Prostate gland (tissue), 2 donors: ENCODE results near the gene PTPN7.
A peak's percentile ranks its signal among the peaks of the same experiment; 100 is the strongest.

Experiments
- POLR2AphosphoS5 ChIP-seq: sonication (generic); formaldehyde crosslinking; IDR thresholded peaks from one replicate; pipeline ENCODE4 v1.6.1; 2017; ENCODE audit warnings: antibody characterized with exemption
- TF ChIP-seq, protein P1 (sequence below), 4 experiments: fragments of 200-600 bp in 2 of 4; fragments of 450-650 bp in 2 of 4; sonication (generic) in 2 of 4; IDR thresholded peaks; 1 replicate in 3 of 4; 2 replicates in 1 of 4; pipeline ENCODE4 v1.5.1; 2016 to 2019; ENCODE audit warnings: antibody characterized with exemption in 4 of 4, mild to moderate bottlenecking in 2 of 4, moderate library complexity in 2 of 4

DNA sequence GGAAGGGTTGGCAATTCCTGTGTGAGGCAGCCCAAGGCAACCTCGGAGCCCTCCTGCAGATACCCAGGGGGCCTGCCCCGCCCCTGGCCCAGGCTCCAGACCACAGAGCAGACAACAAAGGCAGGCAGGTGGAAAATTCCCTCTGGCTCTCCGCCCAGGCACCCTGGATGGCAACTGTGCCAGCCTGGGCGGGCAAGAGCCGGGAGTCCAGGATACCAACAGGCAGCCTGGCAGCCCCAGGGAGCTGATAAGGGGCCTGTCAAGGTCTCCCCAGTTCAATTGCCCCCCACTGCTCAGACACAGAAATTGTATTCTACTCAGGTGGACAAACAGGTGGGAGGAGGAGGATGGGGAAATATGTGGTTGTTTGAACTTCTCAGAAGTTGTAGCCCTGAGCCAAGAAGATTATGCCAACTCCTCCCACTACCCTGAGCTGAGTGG, 53.1 kb downstream of the PTPN7 start:
- TF ChIP-seq, protein P1, sequence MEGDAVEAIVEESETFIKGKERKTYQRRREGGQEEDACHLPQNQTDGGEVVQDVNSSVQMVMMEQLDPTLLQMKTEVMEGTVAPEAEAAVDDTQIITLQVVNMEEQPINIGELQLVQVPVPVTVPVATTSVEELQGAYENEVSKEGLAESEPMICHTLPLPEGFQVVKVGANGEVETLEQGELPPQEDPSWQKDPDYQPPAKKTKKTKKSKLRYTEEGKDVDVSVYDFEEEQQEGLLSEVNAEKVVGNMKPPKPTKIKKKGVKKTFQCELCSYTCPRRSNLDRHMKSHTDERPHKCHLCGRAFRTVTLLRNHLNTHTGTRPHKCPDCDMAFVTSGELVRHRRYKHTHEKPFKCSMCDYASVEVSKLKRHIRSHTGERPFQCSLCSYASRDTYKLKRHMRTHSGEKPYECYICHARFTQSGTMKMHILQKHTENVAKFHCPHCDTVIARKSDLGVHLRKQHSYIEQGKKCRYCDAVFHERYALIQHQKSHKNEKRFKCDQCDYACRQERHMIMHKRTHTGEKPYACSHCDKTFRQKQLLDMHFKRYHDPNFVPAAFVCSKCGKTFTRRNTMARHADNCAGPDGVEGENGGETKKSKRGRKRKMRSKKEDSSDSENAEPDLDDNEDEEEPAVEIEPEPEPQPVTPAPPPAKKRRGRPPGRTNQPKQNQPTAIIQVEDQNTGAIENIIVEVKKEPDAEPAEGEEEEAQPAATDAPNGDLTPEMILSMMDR (IDR thresholded peaks at IDR 0.05): no peak
- TF ChIP-seq POLR2AphosphoS5: peak; percentile 58
